HEK293 (cell line): ENCODE data around the gene COL5A2.

Experiments
- CTCF ChIA-PET: fragments of 350-600 bp; formaldehyde crosslinking; extraction: SDS; loops from one replicate; lab custom pipeline; 2021; ENCODE audit warnings: antibody characterized with exemption; lab: Yijun Ruan, JAX
- POLR2A ChIA-PET: fragments of 300-600 bp; formaldehyde crosslinking; extraction: SDS; loops from one replicate; lab custom pipeline; 2020; ENCODE audit warnings: antibody characterized with exemption, inconsistent platforms; lab: Yijun Ruan, JAX
- H3K27ac ChIP-seq: fragments of 200-500 bp; sonication (Bioruptor generic); 2 replicates; pipeline ENCODE4 v1.5.1; 2014; ENCODE audit warnings: low read depth, low read length, control low read depth, inconsistent platforms; ENCODE audit errors: extremely low read depth
- H3K36me3 ChIP-seq, 2 experiments: fragments of 200-500 bp in 1 of 2; sonication (Bioruptor generic) in 1 of 2; 1 replicate in 1 of 2; 2 replicates in 1 of 2; pipeline ENCODE4 v1.5.1; 2014 to 2017; ENCODE audit warnings: inconsistent platforms in 2 of 2, low read length in 2 of 2; ENCODE audit not compliant: control insufficient read depth in 2 of 2, insufficient read depth in 1 of 2
- H3K4me1 ChIP-seq: fragments of 200-500 bp; sonication (Bioruptor generic); 2 replicates; pipeline ENCODE4 v1.5.1; 2014; ENCODE audit warnings: mild to moderate bottlenecking, low read length, inconsistent platforms; ENCODE audit not compliant: control insufficient read depth, insufficient read depth
- H3K4me3 ChIP-seq: 2 replicates; pipeline ENCODE4 v1.5.1; 2011; ENCODE audit warnings: low read depth, mild to moderate bottlenecking, control low read depth, low read length, moderate library complexity
- H3K9me3 ChIP-seq: fragments of 200-500 bp; sonication (Bioruptor generic); 2 replicates; pipeline ENCODE4 v1.5.1; 2014; ENCODE audit warnings: low read depth, low read length, inconsistent platforms; ENCODE audit not compliant: control insufficient read depth, insufficient read depth
- PRDM2 ChIP-seq: fragments of 450-650 bp; formaldehyde crosslinking; IDR thresholded peaks from 2 replicates; pipeline ENCODE4 v1.5.1; 2016; ENCODE audit warnings: missing biosample characterization, missing genetic modification characterization, borderline replicate concordance
- SCRT2 ChIP-seq: fragments of 450-650 bp; formaldehyde crosslinking; IDR thresholded peaks from 2 replicates; pipeline ENCODE4 v1.5.1; 2016; ENCODE audit warnings: missing biosample characterization, missing genetic modification characterization
- ZNF10 ChIP-seq: fragments of 450-650 bp; formaldehyde crosslinking; IDR thresholded peaks from 2 replicates; pipeline ENCODE4 v1.5.1; 2017; ENCODE audit warnings: missing biosample characterization, missing genetic modification characterization
- ZNF133 ChIP-seq: fragments of 450-650 bp; formaldehyde crosslinking; IDR thresholded peaks from 2 replicates; pipeline ENCODE4 v1.5.1; 2016; ENCODE audit warnings: missing biosample characterization, missing genetic modification characterization
- ZNF26 ChIP-seq: fragments of 450-650 bp; formaldehyde crosslinking; IDR thresholded peaks from 2 replicates; pipeline ENCODE4 v1.5.1; 2016; ENCODE audit warnings: missing biosample characterization, missing genetic modification characterization
- ZNF280C ChIP-seq: fragments of 450-650 bp; formaldehyde crosslinking; IDR thresholded peaks from 2 replicates; pipeline ENCODE4 v1.5.1; 2016; ENCODE audit warnings: missing biosample characterization, missing genetic modification characterization
- TF ChIP-seq, protein P1 (sequence below): fragments of 450-650 bp; formaldehyde crosslinking; IDR thresholded peaks from 2 replicates; pipeline ENCODE4 v1.5.1; 2017; ENCODE audit warnings: missing biosample characterization, missing genetic modification characterization
- TF ChIP-seq, protein P2 (sequence below): fragments of 450-650 bp; formaldehyde crosslinking; IDR thresholded peaks from 2 replicates; pipeline ENCODE4 v1.5.1; 2016; ENCODE audit warnings: missing biosample characterization, missing genetic modification characterization

Gene COL5A2

DNA sequence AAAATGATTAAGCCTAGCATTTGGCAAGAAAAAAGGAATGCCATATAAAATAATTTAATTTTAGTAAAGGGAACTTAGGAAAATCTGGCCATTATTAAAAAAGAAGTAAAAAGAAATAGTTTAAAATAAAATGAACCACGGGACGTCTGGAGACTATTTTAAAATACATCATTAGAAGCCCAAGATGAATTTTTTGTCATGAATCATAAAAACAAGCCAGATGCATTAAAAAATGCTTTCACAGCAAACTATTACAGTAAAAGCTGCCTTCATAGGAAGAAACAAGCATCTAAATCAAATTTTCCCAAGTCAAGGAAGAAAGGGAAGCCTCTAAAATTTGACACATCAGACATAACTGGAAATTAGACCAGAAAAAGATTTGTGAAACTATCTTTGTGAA lies 33.0 kb downstream of the COL5A2 start:
- ChIA-PET CTCF (interaction anchor here (0.7 kb wide), 1 partner anchor 100 kb away, joined by 3 read pairs; no protein-coding TSS in a partner anchor), POLR2A (no interaction called here)
- Histone ChIP-seq H3K4me3 (no peak overlapping the region), H3K36me3 (no peaks in the 10 kb centered on the region), H3K9me3 (no peaks in the 10 kb centered on the region), H3K4me1 (no peaks in the 10 kb centered on the region), H3K27ac (no peak overlapping the region)
- TF ChIP-seq, protein P1, sequence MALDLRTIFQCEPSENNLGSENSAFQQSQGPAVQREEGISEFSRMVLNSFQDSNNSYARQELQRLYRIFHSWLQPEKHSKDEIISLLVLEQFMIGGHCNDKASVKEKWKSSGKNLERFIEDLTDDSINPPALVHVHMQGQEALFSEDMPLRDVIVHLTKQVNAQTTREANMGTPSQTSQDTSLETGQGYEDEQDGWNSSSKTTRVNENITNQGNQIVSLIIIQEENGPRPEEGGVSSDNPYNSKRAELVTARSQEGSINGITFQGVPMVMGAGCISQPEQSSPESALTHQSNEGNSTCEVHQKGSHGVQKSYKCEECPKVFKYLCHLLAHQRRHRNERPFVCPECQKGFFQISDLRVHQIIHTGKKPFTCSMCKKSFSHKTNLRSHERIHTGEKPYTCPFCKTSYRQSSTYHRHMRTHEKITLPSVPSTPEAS (tag by site-specific recombination) = no peak
- TF ChIP-seq, protein P2, sequence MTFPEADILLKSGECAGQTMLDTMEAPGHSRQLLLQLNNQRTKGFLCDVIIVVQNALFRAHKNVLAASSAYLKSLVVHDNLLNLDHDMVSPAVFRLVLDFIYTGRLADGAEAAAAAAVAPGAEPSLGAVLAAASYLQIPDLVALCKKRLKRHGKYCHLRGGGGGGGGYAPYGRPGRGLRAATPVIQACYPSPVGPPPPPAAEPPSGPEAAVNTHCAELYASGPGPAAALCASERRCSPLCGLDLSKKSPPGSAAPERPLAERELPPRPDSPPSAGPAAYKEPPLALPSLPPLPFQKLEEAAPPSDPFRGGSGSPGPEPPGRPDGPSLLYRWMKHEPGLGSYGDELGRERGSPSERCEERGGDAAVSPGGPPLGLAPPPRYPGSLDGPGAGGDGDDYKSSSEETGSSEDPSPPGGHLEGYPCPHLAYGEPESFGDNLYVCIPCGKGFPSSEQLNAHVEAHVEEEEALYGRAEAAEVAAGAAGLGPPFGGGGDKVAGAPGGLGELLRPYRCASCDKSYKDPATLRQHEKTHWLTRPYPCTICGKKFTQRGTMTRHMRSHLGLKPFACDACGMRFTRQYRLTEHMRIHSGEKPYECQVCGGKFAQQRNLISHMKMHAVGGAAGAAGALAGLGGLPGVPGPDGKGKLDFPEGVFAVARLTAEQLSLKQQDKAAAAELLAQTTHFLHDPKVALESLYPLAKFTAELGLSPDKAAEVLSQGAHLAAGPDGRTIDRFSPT = no peak
- TF ChIP-seq SCRT2 (tag by site-specific recombination) (no peak), ZNF280C (tag by site-specific recombination) (no peak), ZNF10 (tag by site-specific recombination) (no peak)

- ChIA-PET POLR2A (no interaction called here), CTCF (interaction anchor here (1.3 to 2.9 kb wide), 2 partner anchors 8 to 143 kb away, joined by 5 to 25 read pairs; no protein-coding TSS in a partner anchor)
- no peaks in the 10 kb centered on the region for H3K4me1 ChIP-seq
- no peaks in the 10 kb centered on the region for H3K36me3 ChIP-seq
- H3K9me3 ChIP-seq = no peaks in the 10 kb centered on the region
- no peak for TF ChIP-seq ZNF133 (tag by site-specific recombination)
- TF ChIP-seq ZNF26 = no peak
- TF ChIP-seq PRDM2 (tag by site-specific recombination) = no peak
- no peak overlapping the region for H3K4me3 ChIP-seq
- no peak overlapping the region for H3K27ac ChIP-seq
Measured at GRCh38 chr2:189144700-189145211, 34.8 kb downstream of the COL5A2 start.
